ENCODE measurements around the gene PGM2. TPM values are rescaled to one million over a fixed set of nuclear protein-coding genes. Genes with fewer than 3 reads are reported as not detected.
"Not testable (repeated sequence)": the region's sequence is repeated elsewhere in the genome, so short reads cannot be mapped to it uniquely, and the experiment has no call there.

Gene PGM2
- total RNA-seq (10 to 100 TPM; 16.9 to 18.4 TPM), polyA plus RNA-seq (10 to 100 TPM; 20.0 to 20.5 TPM)

DNA sequence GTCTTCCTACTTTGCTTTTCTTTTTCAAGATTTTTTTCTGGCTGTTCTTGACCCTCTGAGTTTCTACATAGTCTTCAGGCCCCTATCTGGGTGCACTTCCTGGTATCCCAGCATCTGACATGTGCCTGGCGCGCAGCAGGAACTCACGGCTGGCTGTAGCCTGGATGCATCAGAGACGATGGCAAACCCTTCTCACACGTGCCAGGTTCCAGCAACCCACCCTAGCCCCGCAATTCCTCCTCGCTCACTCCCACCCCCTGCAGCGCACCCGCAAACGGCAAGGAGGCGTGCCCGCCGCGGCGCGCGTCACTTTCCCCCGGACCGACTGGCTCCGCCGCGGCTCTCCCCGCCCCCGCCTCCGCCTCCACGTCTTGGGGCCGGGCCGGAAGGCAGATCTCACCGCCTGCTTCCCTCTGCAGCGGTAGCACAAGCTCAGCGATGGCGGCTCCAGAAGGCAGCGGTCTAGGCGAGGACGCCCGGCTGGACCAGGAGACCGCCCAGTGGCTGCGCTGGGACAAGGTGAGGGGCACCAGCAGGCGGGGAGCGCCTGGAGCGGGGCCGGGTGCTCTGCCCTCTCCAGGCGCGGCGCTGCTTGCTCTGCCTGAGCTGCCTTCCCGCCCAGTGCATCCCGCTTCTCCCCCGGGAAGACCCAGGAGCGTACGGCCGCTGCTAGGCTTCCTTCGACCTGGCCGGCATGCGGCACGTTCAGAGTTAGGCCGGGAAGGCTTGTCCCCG, at the start of gene PGM2:
PGM2 (plus strand) TSS at position 392 of the 735 bp plus-strand sequence; CDS start at position 439, 47 bp downstream.
- Mint-ChIP-seq H3K4me1 (peaks cover 23 to 56% (median 37%) of the 10 kb centered on the region in 4 donors), H3K27me3 (no peaks in the 10 kb centered on the region), H3K4me3 (peak within 1 kb of the TSS; percentile 93 to 99 (median 97)), H3K36me3 (peaks cover 16 to 36% of the 10 kb centered on the region in 2 donors), H3K27ac (peak within 1 kb of the TSS; percentile 66 to 99 (median 96)), H3K9me3 (no peaks in the 10 kb centered on the region)
- POLR2A ChIA-PET (ENCODE audit: partially characterized antibody), result interaction anchor here (0.6 to 4.2 kb wide), 17 partner anchors 9 to 1203 kb away, joined by 3 to 39 read pairs (median 5); partner anchors contain the start of gene TBC1D1
- intact Hi-C loops (cut with micrococcal nuclease), result loop anchor here (1.0 to 2.0 kb wide), 4 partner anchors 24 to 151 kb away; partner anchors contain the start of genes RELL1 and TBC1D1
- Histone ChIP-seq H3K4me3 (ENCODE audit: low read length in 2 of 2) (peak within 1 kb of the TSS; percentile 97 to 98), H3K4me1 (ENCODE audit: insufficient read depth, low read length) (peaks cover 23% of the 10 kb centered on the region), H3K36me3 (ENCODE audit: insufficient read depth, low read length) (peaks cover 7% of the 10 kb centered on the region), H3K9me3 (ENCODE audit: control insufficient read depth in 1 of 2, low read length in 2 of 2) (no peaks in the 10 kb centered on the region), H3K27me3 (ENCODE audit: insufficient read depth, low read length) (no peaks in the 10 kb centered on the region), H3K27ac (ENCODE audit: low read depth, low read length) (peak within 1 kb of the TSS; percentile 69)
- DNase-seq, result peak; percentile 86 to 90 (median 88)
- CTCF ChIA-PET (ENCODE audit: partially characterized antibody), result interaction anchor here (0.6 to 2.0 kb wide), 9 partner anchors 9 to 223 kb away, joined by 3 to 7 read pairs (median 4); no protein-coding TSS in a partner anchor

- peaks cover 15 to 27% (median 20%) of the 10 kb centered on the region in 4 donors for H3K4me1 Mint-ChIP-seq
- H3K9me3 ChIP-seq (ENCODE audit: control insufficient read depth in 1 of 2, low read length in 2 of 2), result no peaks in the 10 kb centered on the region
- no peaks in the 10 kb centered on the region for H3K27me3 ChIP-seq (ENCODE audit: insufficient read depth, low read length)
- H3K27ac ChIP-seq (ENCODE audit: low read depth, low read length), result no peak overlapping the region
- ChIA-PET CTCF (ENCODE audit: partially characterized antibody) (interaction anchor here (2.0 to 12.9 kb wide), 2 partner anchors 24 to 178 kb away, joined by 5 to 175 read pairs; no protein-coding TSS in a partner anchor), POLR2A (ENCODE audit: partially characterized antibody) (no interaction called here)
- peaks cover 20% of the 10 kb centered on the region for H3K4me1 ChIP-seq (ENCODE audit: insufficient read depth, low read length)
- no peak overlapping the region for H3K4me3 ChIP-seq (ENCODE audit: low read length in 2 of 2)
- intact Hi-C loops (cut with micrococcal nuclease), result loop anchor here (1.0 to 5.0 kb wide), 3 partner anchors 95 to 328 kb away; a partner anchor contains a TSS
- peak overlapping the region in 4 of 8 donors; percentile 36 to 74 (median 48) for H3K4me3 Mint-ChIP-seq
- H3K36me3 Mint-ChIP-seq, result no peaks in the 10 kb centered on the region
- no peaks in the 10 kb centered on the region for H3K36me3 ChIP-seq (ENCODE audit: insufficient read depth, low read length)
- H3K9me3 Mint-ChIP-seq, result peaks cover 0 to 4% (median 0%) of the 10 kb centered on the region in 8 donors
- H3K27ac Mint-ChIP-seq, result peak overlapping the region; percentile 38 to 92 (median 88)
- DNase-seq, result no peak
- H3K27me3 Mint-ChIP-seq, result no peaks in the 10 kb centered on the region
Observed at GRCh38 chr4:37779896-37780295, 46.6 kb upstream of the PGM2 start.

- H3K4me3 Mint-ChIP-seq, result peak overlapping the region in 6 of 8 donors; percentile 41 to 76 (median 48)
- Histone ChIP-seq H3K4me1 (ENCODE audit: insufficient read depth, low read length) (peaks cover 20% of the 10 kb centered on the region), H3K4me3 (ENCODE audit: low read length in 2 of 2) (no peak overlapping the region), H3K27ac (ENCODE audit: low read depth, low read length) (no peak overlapping the region), H3K36me3 (ENCODE audit: insufficient read depth, low read length) (no peaks in the 10 kb centered on the region), H3K9me3 (ENCODE audit: control insufficient read depth in 1 of 2, low read length in 2 of 2) (no peaks in the 10 kb centered on the region), H3K27me3 (ENCODE audit: insufficient read depth, low read length) (no peaks in the 10 kb centered on the region)
- H3K27ac Mint-ChIP-seq, result peak overlapping the region; percentile 76 to 97 (median 91)
- intact Hi-C loops (cut with micrococcal nuclease), result loop anchor here (1.0 to 5.0 kb wide), 3 partner anchors 95 to 328 kb away; a partner anchor contains a TSS
- H3K9me3 Mint-ChIP-seq, result peaks cover 0 to 4% (median 0%) of the 10 kb centered on the region in 8 donors
- H3K4me1 Mint-ChIP-seq, result peaks cover 15 to 27% (median 20%) of the 10 kb centered on the region in 4 donors
- no peaks in the 10 kb centered on the region for H3K36me3 Mint-ChIP-seq
- POLR2A ChIA-PET (ENCODE audit: partially characterized antibody), result interaction anchor here (0.6 to 1.1 kb wide), 4 partner anchors 10 to 181 kb away, joined by 3 to 4 read pairs (median 3); partner anchors contain the start of gene RELL1
- peaks cover 1% of the 10 kb centered on the region in 2 donors for H3K27me3 Mint-ChIP-seq
- peak; percentile 61 to 79 (median 77) for DNase-seq
- CTCF ChIA-PET (ENCODE audit: partially characterized antibody), result interaction anchor here (0.8 to 12.9 kb wide), 7 partner anchors 18 to 327 kb away, joined by 3 to 175 read pairs (median 4); partner anchors contain the start of gene RELL1
Observed at GRCh38 chr4:37780444-37781130, 45.9 kb upstream of the PGM2 start.

- Histone ChIP-seq H3K27ac (ENCODE audit: low read depth, low read length) (no peak overlapping the region), H3K4me1 (ENCODE audit: insufficient read depth, low read length) (peaks cover 20% of the 10 kb centered on the region), H3K9me3 (ENCODE audit: control insufficient read depth in 1 of 2, low read length in 2 of 2) (no peaks in the 10 kb centered on the region), H3K4me3 (ENCODE audit: low read length in 2 of 2) (no peak overlapping the region), H3K36me3 (ENCODE audit: insufficient read depth, low read length) (no peaks in the 10 kb centered on the region), H3K27me3 (ENCODE audit: insufficient read depth, low read length) (no peaks in the 10 kb centered on the region)
- ChIA-PET CTCF (ENCODE audit: partially characterized antibody) (interaction anchor here (0.8 to 12.9 kb wide), 7 partner anchors 18 to 328 kb away, joined by 3 to 175 read pairs (median 4); partner anchors contain the start of gene RELL1), POLR2A (ENCODE audit: partially characterized antibody) (interaction anchor here (0.6 to 1.1 kb wide), 4 partner anchors 10 to 182 kb away, joined by 3 to 4 read pairs (median 3); partner anchors contain the start of gene RELL1)
- Mint-ChIP-seq H3K27me3 (peaks cover 1% of the 10 kb centered on the region in 2 donors), H3K36me3 (no peaks in the 10 kb centered on the region), H3K27ac (peak overlapping the region; percentile 76 to 97 (median 88)), H3K4me3 (peak overlapping the region in 6 of 8 donors; percentile 41 to 76 (median 48)), H3K9me3 (peaks cover 0 to 4% (median 0%) of the 10 kb centered on the region in 8 donors), H3K4me1 (peaks cover 15 to 27% (median 20%) of the 10 kb centered on the region in 4 donors)
- DNase-seq, result no peak
- intact Hi-C loops (cut with micrococcal nuclease), result loop anchor here (5.0 kb wide), 1 partner anchor 329 kb away; a partner anchor contains a TSS
Observed at GRCh38 chr4:37781131-37781455, 45.4 kb upstream of the PGM2 start.

- ChIA-PET CTCF (ENCODE audit: partially characterized antibody) (interaction anchor here (2.0 to 12.9 kb wide), 2 partner anchors 14 to 184 kb away, joined by 4 to 175 read pairs; no protein-coding TSS in a partner anchor), POLR2A (ENCODE audit: partially characterized antibody) (interaction anchor here (0.6 kb wide), 1 partner anchor 287 kb away, joined by 3 read pairs; no protein-coding TSS in a partner anchor)
- H3K27me3 ChIP-seq (ENCODE audit: insufficient read depth, low read length); intact Hi-C loops (cut with micrococcal nuclease); DNase-seq; H3K9me3 ChIP-seq (ENCODE audit: control insufficient read depth in 1 of 2, low read length in 2 of 2); H3K27ac Mint-ChIP-seq; H3K9me3 Mint-ChIP-seq; H3K36me3 ChIP-seq (ENCODE audit: insufficient read depth, low read length); H3K4me3 ChIP-seq (ENCODE audit: low read length in 2 of 2); H3K4me1 Mint-ChIP-seq; H3K4me1 ChIP-seq (ENCODE audit: insufficient read depth, low read length); H3K4me3 Mint-ChIP-seq; H3K36me3 Mint-ChIP-seq; H3K27ac ChIP-seq (ENCODE audit: low read depth, low read length): not testable (repeated sequence)
- peaks cover 5 to 12% of the 10 kb centered on the region in 2 donors for H3K27me3 Mint-ChIP-seq
Observed at GRCh38 chr4:37786267-37786666, 40.2 kb upstream of the PGM2 start.

DNA sequence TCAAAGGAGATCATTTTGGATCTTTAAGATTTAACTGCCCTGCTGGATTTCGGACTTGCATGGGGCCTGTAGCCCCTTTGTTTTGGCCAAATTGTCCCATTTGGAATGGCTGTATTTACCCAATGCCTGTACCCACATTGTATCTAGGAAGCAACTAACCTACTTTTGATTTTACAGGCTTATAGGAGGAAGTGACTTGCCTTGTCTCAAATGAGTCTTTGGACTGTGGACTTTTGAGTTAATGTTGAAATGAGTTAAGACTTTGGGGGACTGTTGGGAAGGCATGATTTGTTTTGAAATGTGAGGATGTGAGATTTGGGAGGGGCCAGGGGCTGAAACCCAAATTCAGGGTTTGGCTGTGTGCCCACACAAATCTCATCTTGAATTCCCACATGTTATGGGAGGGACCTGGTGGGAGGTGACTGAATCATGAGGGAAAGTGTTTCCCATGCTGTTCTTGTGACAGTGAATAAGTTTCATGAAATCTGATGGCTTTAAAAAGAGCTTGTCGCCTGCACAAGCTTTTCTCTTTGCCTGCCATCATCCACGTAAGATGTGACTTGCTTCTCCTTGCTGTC, 38.5 kb upstream of the PGM2 start:
- H3K36me3 Mint-ChIP-seq, DNase-seq, H3K4me1 Mint-ChIP-seq: not testable (repeated sequence)

More for the DNA sequence above, 38.5 kb upstream of the PGM2 start:
- intact Hi-C loops (cut with micrococcal nuclease); H3K27me3 ChIP-seq (ENCODE audit: insufficient read depth, low read length); H3K4me3 ChIP-seq (ENCODE audit: low read length in 2 of 2); POLR2A ChIA-PET (ENCODE audit: partially characterized antibody); H3K4me1 ChIP-seq (ENCODE audit: insufficient read depth, low read length); H3K36me3 ChIP-seq (ENCODE audit: insufficient read depth, low read length); H3K4me3 Mint-ChIP-seq; H3K9me3 ChIP-seq (ENCODE audit: control insufficient read depth in 1 of 2, low read length in 2 of 2); H3K27ac ChIP-seq (ENCODE audit: low read depth, low read length): not testable (repeated sequence)
- CTCF ChIA-PET (ENCODE audit: partially characterized antibody), result interaction anchor here (12.9 kb wide), 1 partner anchor 186 kb away, joined by 175 read pairs; no protein-coding TSS in a partner anchor
- H3K27ac Mint-ChIP-seq, result peak overlapping the region in 1 of 7 donors; percentile 11
- peaks cover 5 to 14% of the 10 kb centered on the region in 2 donors for H3K27me3 Mint-ChIP-seq
- peaks cover 0 to 16% (median 4%) of the 10 kb centered on the region in 8 donors for H3K9me3 Mint-ChIP-seq

Data from CD4-positive, alpha-beta memory T cell (primary cell).